ENCODE results near the gene KDELR3.

KDELR3 gene

DNA sequence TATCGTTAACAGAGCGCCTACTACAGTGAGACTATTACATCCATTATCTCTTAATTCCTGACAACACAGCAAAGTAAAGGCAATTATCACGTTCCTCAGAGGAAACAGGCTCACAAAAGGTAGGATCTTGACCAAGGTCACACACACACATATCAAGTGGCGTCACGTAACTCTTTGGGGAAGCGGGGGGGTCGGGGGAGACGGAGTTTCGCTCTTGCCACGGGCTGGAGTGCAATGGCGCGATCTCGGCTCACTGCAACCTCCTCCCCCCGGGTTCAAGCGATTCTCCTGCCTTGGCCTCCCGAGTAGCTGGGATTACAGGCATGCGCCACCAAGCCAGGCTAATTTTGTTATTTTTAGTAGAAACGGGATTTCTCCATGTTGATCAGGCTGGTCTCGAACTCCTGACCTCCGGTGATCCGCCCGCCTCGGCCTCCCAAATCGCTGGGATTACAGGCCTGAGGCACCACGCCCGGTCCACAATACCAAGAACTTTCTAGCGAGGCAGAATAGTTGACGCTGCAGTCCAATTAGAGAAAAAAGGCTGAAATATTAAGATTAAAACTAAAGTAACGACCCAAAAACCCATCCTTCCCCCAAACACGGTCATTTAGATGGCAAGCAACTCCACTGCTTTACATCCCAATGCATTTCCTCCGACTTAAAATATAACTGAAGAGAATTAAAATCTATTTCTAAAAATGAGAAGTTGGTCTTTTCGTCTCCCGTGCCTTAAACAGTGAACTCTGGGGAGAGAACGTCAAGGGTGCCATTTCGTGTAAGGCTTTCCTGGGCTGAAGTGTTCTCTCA lies 37.0 kb downstream of the KDELR3 start:
- H3K9ac ChIP-seq (ENCODE audit: insufficient read length), result peak overlapping the region; percentile 100
- peaks cover 53% of the 10 kb centered on the region for H3K36me3 ChIP-seq (ENCODE audit: insufficient read depth, low read length)
- H3K9me3 ChIP-seq (ENCODE audit: low read depth, low read length), result no peaks in the 10 kb centered on the region
- no peak for DNase-seq (ENCODE audit: low read depth, low spot score)
- TF ChIP-seq FOXP2 (optimal IDR thresholded peaks at IDR 0.05; ENCODE audit: control extremely low read depth, extremely low read length, insufficient read depth) (no peak), POLR2AphosphoS5 (IDR thresholded peaks at IDR 0.05; ENCODE audit: borderline replicate concordance, low read depth, low read length) (no peak; the same call in 1 of the 2 replicates), EZH2 (IDR thresholded peaks at IDR 0.05) (no peak)
- peak overlapping the region; percentile 99 for H3K4me3 ChIP-seq
- peak overlapping the region; percentile 99 for H3K27ac ChIP-seq

GRCh38 chr22:38505541-38506117 lies 37.7 kb downstream of the KDELR3 start:
- Histone ChIP-seq H3K4me3 (peak overlapping the region; percentile 99), H3K9ac (ENCODE audit: insufficient read length) (peak overlapping the region; percentile 100), H3K27ac (peak overlapping the region; percentile 99), H3K36me3 (ENCODE audit: insufficient read depth, low read length) (peaks cover 48% of the 10 kb centered on the region), H3K9me3 (ENCODE audit: low read depth, low read length) (no peaks in the 10 kb centered on the region)
- DNase-seq (ENCODE audit: low read depth, low spot score), result no peak
- no peak for TF ChIP-seq POLR2AphosphoS5 (IDR thresholded peaks at IDR 0.05; ENCODE audit: borderline replicate concordance, low read depth, low read length)
- no peak for TF ChIP-seq EZH2 (IDR thresholded peaks at IDR 0.05)
- TF ChIP-seq FOXP2 (optimal IDR thresholded peaks at IDR 0.05; ENCODE audit: control extremely low read depth, extremely low read length, insufficient read depth), result no peak

DNA sequence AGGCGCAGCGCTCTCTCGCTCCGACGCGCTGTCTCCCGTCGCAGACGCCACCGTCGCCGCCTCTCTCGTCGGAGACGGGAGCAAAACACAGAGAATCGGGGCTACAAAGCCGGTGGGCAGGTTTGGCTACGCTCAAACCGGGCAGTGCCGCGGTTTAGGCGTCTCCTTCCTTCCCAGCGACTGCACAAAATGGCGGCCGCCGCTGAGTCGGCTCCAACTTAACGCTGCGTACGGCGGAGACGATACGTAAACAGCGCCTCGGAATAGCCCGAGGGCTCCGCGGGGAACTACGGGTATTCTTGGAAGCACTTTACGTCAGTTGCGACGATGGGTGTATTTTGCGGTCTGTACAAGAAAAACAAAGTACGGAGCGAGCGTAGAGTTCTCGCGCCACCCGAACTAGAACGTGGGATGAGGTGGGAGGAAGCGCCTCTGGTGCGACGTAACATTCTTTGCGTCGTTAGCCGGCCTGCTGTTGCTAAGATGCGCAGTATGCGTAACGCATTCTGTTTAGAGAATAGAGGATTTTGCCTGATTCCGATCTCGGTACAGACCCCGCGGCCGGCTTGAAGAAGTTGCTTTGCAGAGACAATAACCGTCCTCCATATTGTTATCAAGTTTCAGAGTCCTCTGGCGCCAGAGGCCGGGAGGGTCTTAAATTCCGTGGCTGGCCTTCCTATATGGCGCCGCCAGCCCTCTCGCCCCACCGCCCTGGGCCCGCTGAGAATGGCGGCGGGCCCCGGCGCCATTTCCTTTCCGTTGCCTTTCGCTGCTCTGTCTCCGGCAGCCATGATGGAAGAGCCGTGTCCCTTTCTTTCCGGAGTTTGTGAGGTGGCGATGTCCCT lies 38.4 kb downstream of the KDELR3 start, which contains the start of gene DDX17:
Gene DDX17 (minus strand): TSS at position 194 of the 845 bp plus-strand sequence.
- TF ChIP-seq EZH2 (IDR thresholded peaks at IDR 0.05) (no peak), FOXP2 (optimal IDR thresholded peaks at IDR 0.05; ENCODE audit: control extremely low read depth, extremely low read length, insufficient read depth) (peak; percentile 66), POLR2AphosphoS5 (IDR thresholded peaks at IDR 0.05; ENCODE audit: borderline replicate concordance, low read depth, low read length) (peak; percentile 89)
- Histone ChIP-seq H3K36me3 (ENCODE audit: insufficient read depth, low read length) (peaks cover 42% of the 10 kb centered on the region), H3K9me3 (ENCODE audit: low read depth, low read length) (no peaks in the 10 kb centered on the region), H3K27ac (peak within 1 kb of the TSS; percentile 99), H3K4me3 (peak within 1 kb of the TSS; percentile 99), H3K9ac (ENCODE audit: insufficient read length) (peak within 1 kb of the TSS; percentile 100)
- DNase-seq (ENCODE audit: low read depth, low spot score), result peak; percentile 98

- Histone ChIP-seq H3K9ac (ENCODE audit: insufficient read length) (no peak overlapping the region), H3K4me3 (no peak overlapping the region), H3K9me3 (ENCODE audit: low read depth, low read length) (no peaks in the 10 kb centered on the region), H3K27ac (no peak overlapping the region), H3K36me3 (ENCODE audit: insufficient read depth, low read length) (peaks cover under 1% of the 10 kb centered on the region; the same call in 1 of the 2 replicates)
- DNase-seq (ENCODE audit: low read depth, low spot score), result no peak
- TF ChIP-seq EZH2 (IDR thresholded peaks at IDR 0.05) (no peak), FOXP2 (optimal IDR thresholded peaks at IDR 0.05; ENCODE audit: control extremely low read depth, extremely low read length, insufficient read depth) (no peak), POLR2AphosphoS5 (IDR thresholded peaks at IDR 0.05; ENCODE audit: borderline replicate concordance, low read depth, low read length) (no peak)
These were observed 42.6 kb downstream of the KDELR3 start for GRCh38 chr22:38510416-38510970.

DNA sequence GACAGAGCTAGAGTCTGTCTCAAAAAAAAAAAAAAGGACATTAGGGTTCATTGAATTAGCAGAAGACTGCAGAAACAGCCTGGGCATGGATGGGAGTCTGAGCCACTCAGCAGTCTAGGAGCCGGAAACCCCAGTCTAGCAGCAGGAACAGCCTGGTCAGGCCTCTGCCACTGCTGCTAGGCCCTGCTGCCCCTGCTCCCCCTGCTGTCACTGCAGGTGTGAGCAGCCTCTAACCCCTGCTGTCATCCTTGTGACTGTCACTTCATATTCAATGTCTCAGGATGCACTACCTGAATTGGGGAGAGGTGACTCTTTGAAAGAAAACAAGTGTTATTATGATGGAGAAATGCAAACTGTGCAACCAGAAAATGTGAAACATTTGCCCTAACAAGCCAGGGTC lies 45.2 kb downstream of the KDELR3 start:
- H3K9me3 ChIP-seq (ENCODE audit: low read depth, low read length), result no peaks in the 10 kb centered on the region
- no peak overlapping the region for H3K9ac ChIP-seq (ENCODE audit: insufficient read length)
- H3K4me3 ChIP-seq, result no peak overlapping the region
- H3K27ac ChIP-seq, result no peak overlapping the region
- DNase-seq (ENCODE audit: low read depth, low spot score), result no peak
- TF ChIP-seq POLR2AphosphoS5 (IDR thresholded peaks at IDR 0.05; ENCODE audit: borderline replicate concordance, low read depth, low read length) (no peak), FOXP2 (optimal IDR thresholded peaks at IDR 0.05; ENCODE audit: control extremely low read depth, extremely low read length, insufficient read depth) (no peak), EZH2 (IDR thresholded peaks at IDR 0.05) (no peak)
- H3K36me3 ChIP-seq (ENCODE audit: insufficient read depth, low read length), result no peaks in the 10 kb centered on the region

DNA sequence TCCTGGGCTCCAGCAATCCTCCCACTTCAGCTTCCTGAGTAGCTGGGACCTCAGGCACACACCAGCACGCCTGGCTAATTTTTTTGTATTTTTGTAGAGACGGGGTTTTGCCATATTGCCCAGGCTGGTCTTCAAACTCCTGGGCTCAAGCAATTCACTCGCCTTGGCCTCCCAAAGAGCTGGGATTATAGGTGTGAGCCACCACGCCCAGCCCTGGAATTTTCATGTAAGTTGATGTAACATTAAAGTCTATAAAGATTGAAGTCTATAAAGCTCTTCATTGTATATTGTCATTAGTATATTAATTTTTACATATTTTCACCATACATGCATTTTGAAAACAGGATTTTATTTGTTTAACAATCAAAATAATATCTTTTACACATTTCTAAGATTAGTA lies 50.7 kb downstream of the KDELR3 start:
- TF ChIP-seq POLR2AphosphoS5 (IDR thresholded peaks at IDR 0.05; ENCODE audit: borderline replicate concordance, low read depth, low read length), result no peak
- TF ChIP-seq EZH2 (IDR thresholded peaks at IDR 0.05), result no peak
- TF ChIP-seq FOXP2 (optimal IDR thresholded peaks at IDR 0.05; ENCODE audit: control extremely low read depth, extremely low read length, insufficient read depth), result no peak
- H3K4me3 ChIP-seq, result no peak overlapping the region
- H3K36me3 ChIP-seq (ENCODE audit: insufficient read depth, low read length), result no peaks in the 10 kb centered on the region
- no peak overlapping the region for H3K9ac ChIP-seq (ENCODE audit: insufficient read length)
- DNase-seq (ENCODE audit: low read depth, low spot score), result no peak
- no peaks in the 10 kb centered on the region for H3K9me3 ChIP-seq (ENCODE audit: low read depth, low read length)
- no peak overlapping the region for H3K27ac ChIP-seq

GRCh38 chr22:38519453-38520250 lies 51.8 kb downstream of the KDELR3 start:
- no peak for DNase-seq (ENCODE audit: low read depth, low spot score)
- H3K36me3 ChIP-seq (ENCODE audit: insufficient read depth, low read length), result no peaks in the 10 kb centered on the region
- no peak overlapping the region for H3K4me3 ChIP-seq
- H3K9me3 ChIP-seq (ENCODE audit: low read depth, low read length), result no peaks in the 10 kb centered on the region
- no peak overlapping the region for H3K27ac ChIP-seq
- TF ChIP-seq POLR2AphosphoS5 (IDR thresholded peaks at IDR 0.05; ENCODE audit: borderline replicate concordance, low read depth, low read length) (no peak), EZH2 (IDR thresholded peaks at IDR 0.05) (no peak), FOXP2 (optimal IDR thresholded peaks at IDR 0.05; ENCODE audit: control extremely low read depth, extremely low read length, insufficient read depth) (no peak)
- no peak overlapping the region for H3K9ac ChIP-seq (ENCODE audit: insufficient read length)

All from SK-N-MC (cell line).